HepG2 (cell line): ENCODE measurements around the gene MT1HL1. TPM values are rescaled to one million over a fixed set of nuclear protein-coding genes. Genes with fewer than 3 reads are reported as not detected.

Experiments
- ATAC-seq: fragments of 200-7000 bp; cut with Tn5 transposase; 3 replicates; pipeline ENCODE4 v1.9.1; 2020; ENCODE audit warnings: mild to moderate bottlenecking, moderate library complexity
- BruUV-seq: library from RNA; stranded (reverse); fragments of 400-500 nt; replicated peaks from 2 replicates; lab custom pipeline; 2021; lab: Mats Ljungman, UMichigan
- CTCF ChIA-PET: fragments of 300-600 bp; formaldehyde crosslinking; extraction: SDS; loops from one replicate; lab custom pipeline; 2021; ENCODE audit warnings: low total read pairs, inconsistent platforms, low intra/inter-chr PET ratio; lab: Yijun Ruan, JAX
- POLR2A ChIA-PET: fragments of 350-600 bp; sonication (Branson Sonifier 250); formaldehyde crosslinking; loops from one replicate; lab custom pipeline; 2020; ENCODE audit warnings: antibody characterized with exemption, inconsistent platforms; lab: Yijun Ruan, JAX
- DNase-seq: peaks from one replicate; pipeline ENCODE4 v3.0.0-alpha.2; 2015; ENCODE audit warnings: low spot score
- FAIRE-seq: peaks from 3 replicates; lab custom pipeline; 2011; peaks lifted over from hg19 to GRCh38; lab: Jason Lieb, UNC
- H2AFZ ChIP-seq: one replicate; pipeline ENCODE4 v1.6.1; 2011; ENCODE audit warnings: low read length, inconsistent platforms
- H3K27ac ChIP-seq: fragments of 300-600 bp; 3 replicates; pipeline ENCODE4 v1.8.0; 2011; ENCODE audit warnings: mixed run types, mild to moderate bottlenecking, mixed read lengths, low read length, inconsistent platforms; ENCODE audit not compliant: insufficient read depth; ENCODE audit errors: extremely low read length
- H3K27me3 ChIP-seq, 2 experiments: fragments of 200-600 bp in 1 of 2; 2 replicates in 1 of 2; 3 replicates in 1 of 2; pipeline versions ENCODE4 v1.6.0 to v1.8.0; 2011; ENCODE audit warnings: low read length in 2 of 2, mild to moderate bottlenecking in 2 of 2, moderate library complexity in 2 of 2, inconsistent platforms in 1 of 2; ENCODE audit not compliant: insufficient read depth in 2 of 2, control insufficient read depth in 1 of 2
- H3K36me3 ChIP-seq, 2 experiments: fragments of 200-600 bp in 1 of 2; replicated peaks in 1 of 2; 2 replicates in 1 of 2; 3 replicates in 1 of 2; pipeline versions ENCODE4 v1.5.1 to v1.8.0; 2011; ENCODE audit warnings: low read length in 2 of 2, inconsistent platforms in 1 of 2; ENCODE audit not compliant: insufficient read depth in 2 of 2, control insufficient read depth in 1 of 2
- H3K4me1 ChIP-seq: 2 replicates; pipeline ENCODE4 v1.5.1; 2012; ENCODE audit warnings: low read length, inconsistent platforms; ENCODE audit not compliant: insufficient read depth
- H3K4me2 ChIP-seq: 2 replicates; pipeline ENCODE4 v1.6.0; 2011; ENCODE audit warnings: low read depth, low read length, inconsistent platforms
- H3K4me3 ChIP-seq, 3 experiments: fragments of 200-600 bp in 1 of 3; sonication (generic), shearing (Covaris generic) in 1 of 3; replicated peaks in 1 of 3; 2 replicates each; pipeline ENCODE4 v1.5.1; 2011 to 2016; ENCODE audit warnings: low read length in 3 of 3, inconsistent platforms in 2 of 3, low read depth in 2 of 3, mild to moderate bottlenecking in 2 of 3, control low read depth in 1 of 3, mixed read lengths in 1 of 3; ENCODE audit not compliant: insufficient read depth in 1 of 3
- H3K79me2 ChIP-seq: one replicate; pipeline ENCODE4 v1.6.1; 2011; ENCODE audit warnings: low read length, inconsistent platforms; ENCODE audit not compliant: insufficient read depth
- H3K9ac ChIP-seq: 2 replicates; pipeline ENCODE4 v1.6.0; 2011; ENCODE audit warnings: mild to moderate bottlenecking, low read depth, low read length, inconsistent platforms; ENCODE audit not compliant: insufficient read depth
- H3K9me3 ChIP-seq: 2 replicates; pipeline ENCODE4 v1.5.1; 2012; ENCODE audit warnings: mild to moderate bottlenecking, low read length
- H4K20me1 ChIP-seq: 2 replicates; pipeline ENCODE4 v1.6.0; 2011; ENCODE audit warnings: inconsistent platforms, mild to moderate bottlenecking, low read length, moderate library complexity; ENCODE audit not compliant: insufficient read depth
- CHD2 ChIP-seq: IDR thresholded peaks from 2 replicates; pipeline ENCODE4 v1.6.1; 2011; ENCODE audit warnings: low read depth, low read length, improper control_type of control experiment
- FOSL1 ChIP-seq: sonication (generic); formaldehyde crosslinking; IDR thresholded peaks from 2 replicates; pipeline ENCODE4 v1.9.0; 2021; ENCODE audit warnings: missing genetic modification reagents, borderline replicate concordance
- FOXA3 ChIP-seq: IDR thresholded peaks from 2 replicates; pipeline ENCODE4 v1.6.1; 2016; ENCODE audit warnings: missing genetic modification reagents, missing compliant biosample characterization
- GMEB1 ChIP-seq: sonication (generic); formaldehyde crosslinking; IDR thresholded peaks from 2 replicates; pipeline ENCODE4 v1.5.1; 2020; ENCODE audit warnings: missing genetic modification reagents, mild to moderate bottlenecking, borderline replicate concordance
- HMGXB3 ChIP-seq: sonication (generic); formaldehyde crosslinking; IDR thresholded peaks from 2 replicates; pipeline ENCODE4 v1.4.0; 2020; ENCODE audit warnings: missing genetic modification reagents, borderline replicate concordance
- NONO ChIP-seq, 2 experiments: fragments of 450-650 bp in 1 of 2; sonication (generic) in 1 of 2; formaldehyde crosslinking in 1 of 2; IDR thresholded peaks in 1 of 2; conservative IDR thresholded peaks in 1 of 2; 2 replicates each; pipeline versions ENCODE4 v1.6.1 to v1.8.0; 2017 to 2022; ENCODE audit warnings: mild to moderate bottlenecking in 1 of 2, missing genetic modification reagents in 1 of 2, moderate library complexity in 1 of 2
- PAF1 ChIP-seq: IDR thresholded peaks from 2 replicates; pipeline ENCODE4 v1.6.1; 2016; ENCODE audit warnings: missing genetic modification reagents, missing compliant biosample characterization
- PPARG ChIP-seq: conservative IDR thresholded peaks from 2 replicates; pipeline ENCODE4 v1.6.1; 2016; ENCODE audit warnings: missing biosample characterization, missing genetic modification reagents
- ZNF138 ChIP-seq: sonication (generic); formaldehyde crosslinking; IDR thresholded peaks from 2 replicates; pipeline ENCODE4 v1.5.0; 2020; ENCODE audit warnings: mild to moderate bottlenecking, low read depth, missing genetic modification reagents
- ZNF18 ChIP-seq: sonication (generic); formaldehyde crosslinking; IDR thresholded peaks from 2 replicates; pipeline ENCODE4 v1.8.0; 2022; ENCODE audit warnings: mild to moderate bottlenecking, missing genetic modification reagents; ENCODE audit not compliant: insufficient replicate concordance
- WGBS: methylation state at CpG from one replicate; pipeline ENCODE4 v1.1.6; 2017; ENCODE audit warnings: low lambda C conversion rate; 5-methylcytosine and 5-hydroxymethylcytosine counted together
- in situ Hi-C: cut with HindIII; loops from 2 replicates; pipeline ENCODE4 v1.10.0; 2017; ENCODE audit warnings: low pct_unique_long_range_greater_than_20kb; ENCODE audit not compliant: extremely low pct_ligation_motif_present
- intact Hi-C: fragments of 100-400 bp; cut with micrococcal nuclease; formaldehyde crosslinking; loops from one replicate; pipeline ENCODE4 v1.10.0; 2022; ENCODE audit not compliant: unreplicated experiment
- polyA plus RNA-seq, 8 experiments: library from polyadenylated mRNA; depleted of rRNA in 3 of 8; stranded (reverse) in 7 of 8; unstranded in 1 of 8; fragments of >200 nt; fragmentation: Illumina TruSeq in 4 of 8; extraction: Trizol in 4 of 8; gene quantifications; 2 replicates each; pipeline versions ENCODE4 v1.2.1 to v1.2.3, GENCODE V29; 2011 to 2016; ENCODE audit warnings: low read depth in 4 of 8, missing spikeins in 1 of 8, mixed read lengths in 1 of 8; ENCODE audit not compliant: insufficient read depth in 1 of 8
- total RNA-seq, 5 experiments: library from RNA; depleted of rRNA; stranded (reverse); fragments of >200 nt; fragmentation: Illumina TruSeq; extraction: Trizol; gene quantifications; 2 replicates each; pipeline ENCODE4 v1.2.3, GENCODE V29; 2016; ENCODE audit warnings: low read depth in 1 of 5

The MT1HL1 gene
- total and polyA plus RNA-seq, 2 of the 13 experiments (the other 11 are each of a cell fraction or from before 2014, with no cell fraction given): not detected

- H3K4me3 ChIP-seq: no peak overlapping the region
- in situ Hi-C loops: no loop called here
- no peaks in the 10 kb centered on the region for H3K4me1 ChIP-seq
- BruUV-seq: no TSS peak
- CTCF ChIA-PET: no interaction called here
- H3K4me2 ChIP-seq: no peak overlapping the region
- H3K27ac ChIP-seq: no peak overlapping the region
- no peak for FAIRE-seq
- no peaks in the 10 kb centered on the region for H3K27me3 ChIP-seq
- no peak for ATAC-seq
- no peak for DNase-seq
- intact Hi-C loops: no loop called here
- POLR2A ChIA-PET: no interaction called here
- 0 out of 2 replicates have a peak, but pooled peaks cover 11% of the 10 kb centered on the region for H3K9me3 ChIP-seq
- no peak overlapping the region for H2AFZ ChIP-seq
- H3K36me3 ChIP-seq: no peaks in the 10 kb centered on the region
- WGBS: 21% methylated on average over 8 of the region's 8 CpGs
- no peak overlapping the region for H3K9ac ChIP-seq
- TF ChIP-seq CHD2 (0 out of 2 replicates have a peak, but pooled peaks have one; percentile 55), GMEB1 (CRISPR knock-in tag) (no peak), FOSL1 (no peak)
- H4K20me1 ChIP-seq: no peaks in the 10 kb centered on the region
- no peaks in the 10 kb centered on the region for H3K79me2 ChIP-seq
Observed at GRCh38 chr1:236992449-236992848, 11.8 kb downstream of the MT1HL1 start.

- no peak overlapping the region for H3K4me2 ChIP-seq
- H2AFZ ChIP-seq: no peak overlapping the region
- POLR2A ChIA-PET: no interaction called here
- no peak for DNase-seq
- H3K36me3 ChIP-seq: no peaks in the 10 kb centered on the region
- no peak for FAIRE-seq
- BruUV-seq: no TSS peak
- intact Hi-C loops: no loop called here
- 39% methylated on average over 1 of the region's 1 CpG for WGBS
- H3K4me1 ChIP-seq: no peaks in the 10 kb centered on the region
- no peaks in the 10 kb centered on the region for H3K27me3 ChIP-seq
- no peaks in the 10 kb centered on the region for H4K20me1 ChIP-seq
- no peak for ATAC-seq
- 0 out of 2 replicates have a peak, but pooled peaks cover 13% of the 10 kb centered on the region for H3K9me3 ChIP-seq
- H3K4me3 ChIP-seq: no peak overlapping the region
- in situ Hi-C loops: no loop called here
- H3K27ac ChIP-seq: no peak overlapping the region
- H3K9ac ChIP-seq: no peak overlapping the region
- no peaks in the 10 kb centered on the region for H3K79me2 ChIP-seq
- CTCF ChIA-PET: no interaction called here
- TF ChIP-seq ZNF18 (CRISPR knock-in tag): no peak
- no peak for TF ChIP-seq PAF1 (CRISPR knock-in tag)
- TF ChIP-seq PPARG: no peak
- no peak for TF ChIP-seq FOXA3 (CRISPR knock-in tag)
- no peak for TF ChIP-seq NONO (IDR thresholded peaks at IDR 0.05)
- TF ChIP-seq NONO (CRISPR knock-in tag; conservative IDR thresholded peaks at IDR 0.05): no peak
- no peak for TF ChIP-seq ZNF138 (CRISPR knock-in tag)
- no peak for TF ChIP-seq HMGXB3 (CRISPR knock-in tag)
Observed at GRCh38 chr1:236990052-236990445, 14.2 kb downstream of the MT1HL1 start.
